Measurements from ENCODE around the gene PRR20E.

- TF ChIP-seq, protein P1, sequence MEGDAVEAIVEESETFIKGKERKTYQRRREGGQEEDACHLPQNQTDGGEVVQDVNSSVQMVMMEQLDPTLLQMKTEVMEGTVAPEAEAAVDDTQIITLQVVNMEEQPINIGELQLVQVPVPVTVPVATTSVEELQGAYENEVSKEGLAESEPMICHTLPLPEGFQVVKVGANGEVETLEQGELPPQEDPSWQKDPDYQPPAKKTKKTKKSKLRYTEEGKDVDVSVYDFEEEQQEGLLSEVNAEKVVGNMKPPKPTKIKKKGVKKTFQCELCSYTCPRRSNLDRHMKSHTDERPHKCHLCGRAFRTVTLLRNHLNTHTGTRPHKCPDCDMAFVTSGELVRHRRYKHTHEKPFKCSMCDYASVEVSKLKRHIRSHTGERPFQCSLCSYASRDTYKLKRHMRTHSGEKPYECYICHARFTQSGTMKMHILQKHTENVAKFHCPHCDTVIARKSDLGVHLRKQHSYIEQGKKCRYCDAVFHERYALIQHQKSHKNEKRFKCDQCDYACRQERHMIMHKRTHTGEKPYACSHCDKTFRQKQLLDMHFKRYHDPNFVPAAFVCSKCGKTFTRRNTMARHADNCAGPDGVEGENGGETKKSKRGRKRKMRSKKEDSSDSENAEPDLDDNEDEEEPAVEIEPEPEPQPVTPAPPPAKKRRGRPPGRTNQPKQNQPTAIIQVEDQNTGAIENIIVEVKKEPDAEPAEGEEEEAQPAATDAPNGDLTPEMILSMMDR (IDR thresholded peaks at IDR 0.05 in 4 of 5, conservative IDR thresholded peaks at IDR 0.05 in 1 of 5): no peak
- no peak for TF ChIP-seq POLR2A (IDR thresholded peaks at IDR 0.05)
These were observed 24.7 kb downstream of the PRR20E start for GRCh38 chr13:57191667-57192066.

Measured in gastrocnemius medialis (tissue), 4 donors.